ENCODE results near the gene CYP19A1. TPM values are rescaled to one million over a fixed set of nuclear protein-coding genes. Genes with fewer than 3 reads are reported as not detected.

The CYP19A1 gene
- not detected in 3 replicates for total RNA-seq

- no peak for TF ChIP-seq CTCF (IDR thresholded peaks at IDR 0.05; ENCODE audit: unreplicated experiment)
- H3K27me3 Mint-ChIP-seq (ENCODE audit: low read depth) = peaks cover 39% of the 10 kb centered on the region
- H3K4me1 Mint-ChIP-seq = peaks cover 14% of the 10 kb centered on the region
- no peaks in the 10 kb centered on the region for H3K36me3 Mint-ChIP-seq
- H3K27ac Mint-ChIP-seq = no peak within 1 kb of the TSS
- no peak for DNase-seq (ENCODE audit: low spot score in 2 of 2, unreplicated experiment in 2 of 2)
- no peaks in the 10 kb centered on the region for H3K9me3 Mint-ChIP-seq
- no peak within 1 kb of the TSS for H3K4me3 Mint-ChIP-seq
These were observed at the start of gene CYP19A1 for GRCh38 chr15:51338496-51338895. TSS of gene CYP19A1 (minus strand) at chr15:51338596. CDS start at chr15:51242912, 95,684 bp downstream.

DNA sequence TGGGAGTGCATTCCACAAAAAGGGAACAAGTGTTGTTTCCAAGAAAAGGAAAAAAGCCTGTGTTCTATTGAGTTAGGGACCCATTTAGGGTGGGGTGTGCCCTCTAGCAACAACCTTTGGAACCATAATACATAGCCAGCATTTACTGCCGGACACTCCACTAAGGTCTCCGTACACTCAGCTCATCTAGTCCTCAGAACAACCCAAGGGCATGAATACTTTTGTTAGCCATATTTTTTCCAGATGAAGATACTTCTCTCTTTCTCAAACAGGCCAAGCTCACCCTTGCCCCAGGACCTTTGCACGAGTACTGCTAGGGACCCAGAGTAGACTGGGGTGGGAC lies 49.3 kb upstream of the CYP19A1 start:
- Mint-ChIP-seq H3K27me3 (ENCODE audit: low read depth) (no peaks in the 10 kb centered on the region), H3K27ac (no peak overlapping the region), H3K4me3 (no peak overlapping the region), H3K4me1 (no peaks in the 10 kb centered on the region), H3K36me3 (no peaks in the 10 kb centered on the region), H3K9me3 (peaks cover under 1% of the 10 kb centered on the region)
- TF ChIP-seq CTCF (IDR thresholded peaks at IDR 0.05; ENCODE audit: unreplicated experiment) = no peak
- no peak for DNase-seq (ENCODE audit: low spot score in 2 of 2, unreplicated experiment in 2 of 2)

DNA sequence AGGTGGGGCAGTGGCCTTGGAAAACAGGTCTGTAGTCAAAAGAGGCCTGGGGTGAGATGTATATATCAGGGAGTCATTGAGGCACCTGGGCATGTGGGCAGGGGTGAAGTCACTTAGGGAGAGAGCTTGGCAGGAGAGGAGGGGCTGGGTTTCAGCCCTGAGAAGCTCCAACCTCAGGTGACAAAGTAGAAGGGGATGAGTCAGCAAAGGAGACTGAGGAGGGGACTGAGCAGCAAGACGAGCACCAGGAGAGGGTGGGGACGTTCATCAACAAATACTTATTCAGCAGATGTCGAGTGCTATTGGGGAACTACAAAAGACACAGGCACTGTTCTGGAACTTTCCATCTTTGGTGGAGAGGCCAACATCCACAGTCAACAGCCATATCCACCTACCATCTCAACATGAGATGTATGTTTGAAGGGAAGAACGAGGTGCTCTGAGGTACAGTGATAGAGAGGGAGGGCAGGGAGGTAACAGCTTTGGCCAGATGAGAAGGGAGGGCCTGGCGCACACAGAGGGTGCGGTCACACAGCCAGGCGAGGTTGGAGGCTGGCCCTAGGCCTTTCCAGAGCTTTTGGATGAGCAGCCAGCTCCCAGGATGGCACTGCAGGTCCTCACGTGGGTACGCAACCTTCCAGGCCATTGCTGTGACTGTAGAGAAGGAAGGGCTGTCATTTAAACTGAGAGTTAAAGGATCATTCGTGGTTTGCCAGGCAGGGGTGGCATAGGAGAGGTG lies 48.7 kb upstream of the CYP19A1 start:
- no peaks in the 10 kb centered on the region for H3K27me3 Mint-ChIP-seq (ENCODE audit: low read depth)
- no peak overlapping the region for H3K4me3 Mint-ChIP-seq
- H3K27ac Mint-ChIP-seq = no peak overlapping the region
- TF ChIP-seq CTCF (IDR thresholded peaks at IDR 0.05; ENCODE audit: unreplicated experiment) = no peak
- H3K36me3 Mint-ChIP-seq = no peaks in the 10 kb centered on the region
- H3K4me1 Mint-ChIP-seq = no peaks in the 10 kb centered on the region
- H3K9me3 Mint-ChIP-seq = no peaks in the 10 kb centered on the region
- no peak for DNase-seq (ENCODE audit: low spot score in 2 of 2, unreplicated experiment in 2 of 2)

DNA sequence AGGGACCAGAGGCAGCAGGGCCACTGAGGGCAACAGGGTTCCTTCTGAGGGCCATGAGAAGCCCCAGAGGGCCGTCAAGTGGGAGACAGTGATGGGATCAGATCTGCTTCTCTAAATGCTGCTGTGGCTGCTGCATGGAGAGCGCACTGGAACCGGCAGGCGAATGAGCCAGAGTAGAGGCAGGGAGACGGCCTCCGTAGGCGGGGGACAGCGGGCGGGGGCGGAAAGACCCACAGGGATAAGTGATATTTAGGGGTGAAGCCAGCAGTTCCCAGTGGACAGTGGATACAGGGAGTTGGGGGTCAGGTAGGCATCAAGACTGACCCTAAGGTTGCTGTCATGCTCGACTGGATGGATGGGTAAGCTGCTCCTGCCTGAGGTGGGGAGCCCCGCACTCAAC lies 48.1 kb upstream of the CYP19A1 start:
- DNase-seq (ENCODE audit: low spot score in 2 of 2, unreplicated experiment in 2 of 2) = no peak
- no peaks in the 10 kb centered on the region for H3K4me1 Mint-ChIP-seq
- TF ChIP-seq CTCF (IDR thresholded peaks at IDR 0.05; ENCODE audit: unreplicated experiment) = no peak
- H3K27ac Mint-ChIP-seq = no peak overlapping the region
- no peaks in the 10 kb centered on the region for H3K9me3 Mint-ChIP-seq
- no peak overlapping the region for H3K4me3 Mint-ChIP-seq
- no peaks in the 10 kb centered on the region for H3K36me3 Mint-ChIP-seq
- H3K27me3 Mint-ChIP-seq (ENCODE audit: low read depth) = no peaks in the 10 kb centered on the region

DNA sequence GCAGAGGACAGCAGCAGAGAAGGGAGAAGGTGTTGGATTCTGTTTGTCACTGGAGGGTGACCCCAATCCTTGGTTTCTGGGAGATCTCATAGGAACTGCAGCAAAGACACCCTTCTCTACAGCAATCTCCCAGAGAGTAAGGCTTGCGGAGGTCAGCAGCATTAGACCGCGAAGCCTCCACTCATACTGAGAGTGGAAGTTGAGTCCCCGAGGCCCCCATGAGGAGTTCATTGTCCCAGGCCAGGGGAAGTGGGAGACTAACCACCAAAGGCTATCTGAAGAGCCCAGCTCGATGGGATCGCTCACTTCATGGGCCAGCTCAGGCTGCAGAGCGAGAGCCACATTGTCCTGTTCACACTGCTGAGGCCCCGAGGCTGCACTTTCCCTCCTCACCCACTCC lies 47.6 kb upstream of the CYP19A1 start:
- Mint-ChIP-seq H3K36me3 (no peaks in the 10 kb centered on the region), H3K27ac (no peak overlapping the region), H3K4me1 (no peaks in the 10 kb centered on the region), H3K9me3 (no peaks in the 10 kb centered on the region), H3K27me3 (ENCODE audit: low read depth) (no peaks in the 10 kb centered on the region), H3K4me3 (no peak overlapping the region)
- DNase-seq (ENCODE audit: low spot score in 2 of 2, unreplicated experiment in 2 of 2) = no peak
- no peak for TF ChIP-seq CTCF (IDR thresholded peaks at IDR 0.05; ENCODE audit: unreplicated experiment)

Data from mesothelial cell of epicardium (in vitro differentiated cells).